Neural crest cell (in vitro differentiated cells): ENCODE data around the gene WBP2. TPM values are rescaled to one million over a fixed set of nuclear protein-coding genes. Genes with fewer than 3 reads are reported as not detected.

Source experiments
- DNase-seq: peaks from one replicate; pipeline ENCODE4 v3.0.0; 2021; ENCODE audit warnings: low read depth, mixed read lengths, low spot score
- H3K27ac Mint-ChIP-seq: one replicate; pipeline ENCODE4 v1.8.0; 2021; ENCODE audit warnings: mild to moderate bottlenecking, mixed read lengths; ENCODE audit not compliant: unreplicated experiment
- H3K27me3 Mint-ChIP-seq: 2 replicates; pipeline ENCODE4 v1.8.0; 2021; ENCODE audit warnings: low read depth, mild to moderate bottlenecking, mixed read lengths
- H3K36me3 Mint-ChIP-seq: 2 replicates; pipeline ENCODE4 v1.8.0; 2021; ENCODE audit warnings: low read depth, mild to moderate bottlenecking, mixed read lengths
- H3K4me1 Mint-ChIP-seq: 2 replicates; pipeline ENCODE4 v1.8.0; 2021; ENCODE audit warnings: mixed read lengths
- H3K4me3 Mint-ChIP-seq: one replicate; pipeline ENCODE4 v1.8.0; 2021; ENCODE audit warnings: mild to moderate bottlenecking, mixed read lengths
- H3K9me3 Mint-ChIP-seq: 2 replicates; pipeline ENCODE4 v1.8.0; 2021; ENCODE audit warnings: mixed read lengths
- CTCF ChIP-seq: fragments of 200-600 bp; sonication (generic); conservative IDR thresholded peaks from 2 replicates; pipeline ENCODE4 v1.5.0; 2021; ENCODE audit warnings: antibody characterized with exemption, mild to moderate bottlenecking
- total RNA-seq: library from RNA; stranded (reverse); gene quantifications from 2 replicates; pipeline ENCODE4 v1.2.1, GENCODE V29; 2021

Gene WBP2
- total RNA-seq, 1 donor from 2014 or later, result 49.3 TPM

GRCh38 chr17:75806822-75807500 is 48.2 kb downstream of the WBP2 start:
- no peak for DNase-seq
- no peaks in the 10 kb centered on the region for H3K27me3 Mint-ChIP-seq
- no peaks in the 10 kb centered on the region for H3K9me3 Mint-ChIP-seq
- TF ChIP-seq CTCF, result no peak
- H3K27ac Mint-ChIP-seq, result no peak overlapping the region
- no peaks in the 10 kb centered on the region for H3K36me3 Mint-ChIP-seq
- no peaks in the 10 kb centered on the region for H3K4me1 Mint-ChIP-seq
- H3K4me3 Mint-ChIP-seq, result no peak overlapping the region

GRCh38 chr17:75803883-75804282 is 51.3 kb downstream of the WBP2 start:
- Mint-ChIP-seq H3K9me3 (no peaks in the 10 kb centered on the region), H3K36me3 (peaks cover 2% of the 10 kb centered on the region), H3K27ac (no peak overlapping the region), H3K27me3 (no peaks in the 10 kb centered on the region), H3K4me3 (no peak overlapping the region), H3K4me1 (no peaks in the 10 kb centered on the region)
- no peak for TF ChIP-seq CTCF
- no peak for DNase-seq

GRCh38 chr17:75799402-75799801 is 55.7 kb downstream of the WBP2 start:
- Mint-ChIP-seq H3K4me1 (no peaks in the 10 kb centered on the region), H3K9me3 (no peaks in the 10 kb centered on the region), H3K27ac (no peak overlapping the region), H3K4me3 (no peak overlapping the region), H3K36me3 (peaks cover 7% of the 10 kb centered on the region), H3K27me3 (no peaks in the 10 kb centered on the region)
- no peak for DNase-seq
- TF ChIP-seq CTCF, result no peak

- Mint-ChIP-seq H3K4me1 (peaks cover 2% of the 10 kb centered on the region), H3K27me3 (no peaks in the 10 kb centered on the region), H3K9me3 (no peaks in the 10 kb centered on the region), H3K4me3 (no peak overlapping the region), H3K36me3 (peaks cover 7% of the 10 kb centered on the region), H3K27ac (no peak overlapping the region)
- no peak for DNase-seq
- no peak for TF ChIP-seq CTCF
These were observed 59.1 kb downstream of the WBP2 start for GRCh38 chr17:75795820-75796607.

Other genes starting within 250 kb of the WBP2 start
- gene SMIM5, start 221.9 kb downstream of the WBP2 start, total RNA-seq, result 0.32 TPM in 1 of 2 replicates, not detected in the other
- 47.3 and 47.5 TPM in 2 replicates for gene RECQL5, start 188.2 kb downstream of the WBP2 start, total RNA-seq
- gene SAP30BP, start 188.0 kb downstream of the WBP2 start, total RNA-seq, result 113 and 123 TPM in 2 replicates
- gene ITGB4, start 133.9 kb downstream of the WBP2 start, total RNA-seq, result 0.64 and 1.4 TPM in 2 replicates
- gene GALK1, start 90.1 kb downstream of the WBP2 start, total RNA-seq, result 11.9 and 13.1 TPM in 2 replicates
- gene UNK, start 70.5 kb downstream of the WBP2 start, total RNA-seq, result 49.3 and 49.4 TPM in 2 replicates
- gene UNC13D, start 10.9 kb downstream of the WBP2 start, total RNA-seq, result 1.1 and 3.1 TPM in 2 replicates
- gene TRIM47, start 23.2 kb upstream of the WBP2 start, total RNA-seq, result 0.91 and 1.9 TPM in 2 replicates
- gene TRIM65, start 41.6 kb upstream of the WBP2 start, total RNA-seq, result 23.3 and 27.4 TPM in 2 replicates
- 111 and 115 TPM in 2 replicates for gene MRPL38, start 49.5 kb upstream of the WBP2 start, total RNA-seq
- gene FBF1, start 85.7 kb upstream of the WBP2 start, total RNA-seq, result 21.7 and 25.9 TPM in 2 replicates
- gene ACOX1, start 123.8 kb upstream of the WBP2 start, total RNA-seq, result 19.3 and 22.3 TPM in 2 replicates
- 9.1 and 10.1 TPM in 2 replicates for gene TEN1, start 123.9 kb upstream of the WBP2 start, total RNA-seq
- gene CDK3, start 145.5 kb upstream of the WBP2 start, total RNA-seq, result 7.9 and 9.4 TPM in 2 replicates
- not detected in 2 replicates for gene EVPL, start 172.0 kb upstream of the WBP2 start, total RNA-seq
- gene SRP68, start 217.2 kb upstream of the WBP2 start, total RNA-seq, result 87.9 and 91.6 TPM in 2 replicates
- gene GALR2, start 219.4 kb upstream of the WBP2 start, total RNA-seq, result not detected in 2 replicates
- gene ZACN, start 223.8 kb upstream of the WBP2 start, total RNA-seq, result 0.19 TPM in 1 of 2 replicates, not detected in the other
- 195 and 205 TPM in 2 replicates for gene EXOC7, start 248.5 kb upstream of the WBP2 start, total RNA-seq